Muscle of arm (tissue), 12 donors: Measurements from ENCODE around the gene TRIM23. TPM values are rescaled to one million over a fixed set of nuclear protein-coding genes. Genes with fewer than 3 reads are reported as not detected.

Experiments used
- DNase-seq: peaks from one replicate; pipeline ENCODE4 v3.0.0-alpha.2; 2013
- polyA plus RNA-seq, 12 donors: library from polyadenylated mRNA; unstranded; fragments of 120-200 nt; gene quantifications; one replicate each; pipeline ENCODE4 v1.2.1, GENCODE V29; 2013; ENCODE audit not compliant: insufficient read length in 12 of 12

Gene TRIM23
- polyA plus RNA-seq, 12 donors: 12.3 to 23.2 (median 21.1) TPM; not detected in 1

DNA sequence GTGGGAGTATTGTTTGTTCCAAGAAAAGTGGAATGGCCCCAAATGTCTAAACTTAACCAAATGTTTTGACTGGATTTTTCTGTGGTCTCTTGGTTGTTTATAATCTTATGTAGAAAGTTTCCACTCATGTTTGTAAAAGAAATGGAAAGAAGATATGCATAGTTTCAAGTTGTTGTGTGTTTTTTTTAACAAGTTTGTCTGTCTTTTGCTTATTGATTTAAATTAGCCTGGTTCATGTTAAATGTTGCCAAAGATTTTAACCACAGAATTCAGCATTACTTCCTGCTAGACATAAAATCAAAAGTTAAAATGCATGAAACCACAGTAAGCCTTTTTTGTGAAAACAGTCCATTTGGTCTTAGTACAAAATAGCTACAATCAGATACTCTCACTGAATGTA lies 47.0 kb downstream of the TRIM23 start:
- DNase-seq: no peak

DNA sequence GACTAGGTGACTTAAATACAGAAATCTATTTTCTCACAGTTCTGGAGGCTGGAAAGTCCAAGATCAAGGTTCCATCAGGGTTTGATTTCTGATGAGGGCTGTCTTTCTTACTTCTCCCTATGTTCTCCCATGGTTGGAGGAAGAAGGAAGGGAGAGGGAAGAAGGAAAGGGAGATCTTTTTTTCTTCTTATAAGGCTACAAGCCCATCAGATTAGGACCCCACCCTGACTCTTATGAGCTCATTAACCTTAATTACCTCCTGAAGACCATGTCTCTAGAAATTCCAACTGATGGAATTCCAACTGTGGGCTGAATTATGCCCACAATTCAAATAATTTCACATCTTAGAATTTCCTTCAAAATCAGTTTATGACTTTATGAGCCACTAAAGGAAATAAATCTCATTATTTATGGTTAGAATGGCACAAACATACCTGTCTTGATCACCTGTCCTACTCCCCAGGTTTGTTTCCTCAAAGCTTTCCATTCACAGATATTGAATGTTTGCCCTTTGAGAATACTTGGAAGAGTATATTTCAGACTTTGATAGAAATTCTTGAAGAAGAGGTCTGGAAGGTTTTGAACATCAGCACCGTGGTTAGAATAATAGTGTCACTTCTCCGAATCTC lies 53.4 kb downstream of the TRIM23 start:
- no peak for DNase-seq

GRCh38 chr5:65566505-65566904 lies 57.6 kb downstream of the TRIM23 start:
- no peak for DNase-seq

DNA sequence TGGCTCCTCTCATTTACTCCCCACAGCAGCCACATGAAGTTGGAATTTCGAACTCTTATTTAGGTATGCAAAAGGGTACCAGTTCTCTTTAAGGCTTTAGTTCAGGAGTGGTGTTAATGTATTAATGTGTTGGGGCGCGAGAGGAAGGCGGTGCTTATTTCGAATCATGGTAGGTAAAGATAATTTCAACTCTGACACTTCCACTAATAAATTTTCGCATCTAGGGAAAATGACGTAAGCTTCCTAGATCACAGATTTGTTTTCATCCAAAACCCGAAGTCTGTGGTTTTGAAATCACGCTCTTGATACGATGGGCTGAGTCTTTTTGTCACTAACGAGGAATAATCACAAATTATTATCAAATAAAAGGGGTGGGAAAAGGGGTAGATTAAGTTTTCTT lies 60.4 kb downstream of the TRIM23 start:
- DNase-seq: no peak

- DNase-seq: peak; percentile 97
Observed at GRCh38 chr5:65562731-65563701, 61.1 kb downstream of the TRIM23 start, which contains the start of the genes CENPK and PPWD1. Gene CENPK, minus strand, starts transcription at chr5:65563168. Its CDS starts 8,261 bp downstream, at chr5:65554907. Gene PPWD1, plus strand, starts transcription at chr5:65563296. Its CDS starts 15 bp downstream, at chr5:65563311.

DNA sequence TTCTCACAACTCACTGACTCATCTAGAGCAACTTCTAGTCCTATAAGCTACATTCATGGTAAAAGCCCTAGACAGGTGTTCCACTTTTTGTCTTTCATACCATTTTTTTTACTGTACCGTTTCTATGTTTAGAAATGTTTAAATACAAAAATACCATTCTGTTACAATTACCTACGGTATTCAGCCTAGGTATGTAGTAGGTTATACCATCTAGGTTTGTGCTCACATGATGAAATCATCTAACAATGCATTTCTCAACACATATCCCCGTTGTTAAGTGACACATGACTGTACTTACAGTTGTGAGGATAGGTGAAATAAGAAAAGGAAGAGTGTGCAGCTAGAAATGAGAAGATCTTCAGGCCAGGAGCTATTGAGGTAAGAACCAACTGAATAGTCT lies 67.4 kb downstream of the TRIM23 start:
- DNase-seq: no peak

- DNase-seq: no peak
Observed at GRCh38 chr5:65556181-65556580, 68.0 kb downstream of the TRIM23 start.

DNA sequence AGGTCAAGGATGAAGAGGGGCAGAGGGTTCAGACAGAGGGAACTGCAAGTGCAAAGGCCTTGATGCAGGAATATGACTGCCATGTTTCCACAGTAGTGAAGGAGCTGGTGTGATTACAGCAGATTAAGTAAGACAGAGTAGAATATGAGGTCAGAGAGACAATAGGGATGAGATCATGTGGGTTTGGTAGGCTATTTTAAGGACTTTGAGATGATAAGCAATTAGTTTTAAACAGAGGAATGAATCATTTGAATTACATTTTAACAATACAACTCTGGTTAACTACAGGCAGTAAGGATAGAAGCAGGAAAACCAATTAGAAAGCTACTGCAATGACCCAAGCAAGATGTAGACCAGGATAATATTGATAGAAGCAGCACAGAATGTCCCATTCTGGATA lies 68.8 kb downstream of the TRIM23 start:
- DNase-seq: no peak

GRCh38 chr5:65553941-65554340 lies 70.2 kb downstream of the TRIM23 start:
- no peak for DNase-seq

DNA sequence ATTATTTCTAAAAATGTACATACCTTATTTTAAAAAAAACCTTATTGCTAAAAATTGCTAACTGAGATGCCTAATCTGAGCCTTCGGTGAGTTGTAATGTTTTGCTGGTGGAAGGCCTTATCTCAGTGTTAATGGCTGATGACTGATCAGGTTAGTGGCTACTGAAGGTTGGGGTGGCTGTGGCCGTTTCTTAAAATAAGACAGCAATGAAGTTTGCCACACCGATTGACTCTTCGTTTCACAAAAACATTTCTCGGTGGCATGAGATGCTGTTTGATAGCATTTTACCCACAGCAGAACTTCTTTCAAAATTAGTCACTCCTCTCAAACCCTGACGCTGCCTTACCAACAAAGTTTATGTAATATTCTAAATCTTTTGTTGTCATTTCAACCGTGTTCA lies 75.9 kb downstream of the TRIM23 start:
- DNase-seq: no peak

- DNase-seq: no peak
Observed at GRCh38 chr5:65546141-65546540, 78.0 kb downstream of the TRIM23 start.

GRCh38 chr5:65544473-65544872 lies 79.7 kb downstream of the TRIM23 start:
- no peak for DNase-seq

DNA sequence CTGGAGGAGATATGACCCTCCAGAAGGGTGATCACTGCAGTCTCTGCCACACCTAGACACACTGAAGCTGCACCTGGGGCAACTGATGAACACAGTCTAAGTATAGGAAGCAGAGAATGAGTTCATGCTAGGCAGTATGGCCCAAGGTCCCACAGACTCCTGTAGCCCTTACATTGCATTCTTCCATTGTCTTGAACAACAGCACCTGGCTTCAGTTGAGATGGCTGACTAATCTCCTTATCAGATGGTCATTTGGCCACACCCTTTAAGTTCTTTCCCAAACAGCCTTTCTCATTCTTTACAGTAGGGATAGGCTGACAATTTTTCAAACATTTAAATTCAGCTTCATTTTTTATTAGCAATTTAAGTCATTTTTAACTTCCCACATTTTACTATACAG lies 84.3 kb downstream of the TRIM23 start:
- no peak for DNase-seq

Other genes starting within 250 kb of the TRIM23 start
- 1 to 10 TPM in 9 of 12 donors, under 1 TPM in 2, not detected in 1; 0.93 to 2.6 (median 1.6) TPM for gene ADAMTS6, start 142.4 kb downstream of the TRIM23 start, polyA plus RNA-seq
- 10 to 100 TPM in 10 of 12 donors, 1 to 10 TPM in 1, not detected in 1; 5.6 to 33.2 (median 17.1) TPM for gene CENPK, start 61.2 kb downstream of the TRIM23 start, polyA plus RNA-seq
- gene PPWD1, start 61.0 kb downstream of the TRIM23 start, polyA plus RNA-seq: 10 to 100 TPM in 11 of 12 donors, not detected in 1; 28.8 to 83.8 (median 50.6) TPM
- gene SHLD3, start 694 bp upstream of the TRIM23 start, polyA plus RNA-seq: 1 to 10 TPM in 10 of 12 donors, not detected in 2; 2.2 to 4.0 (median 3.3) TPM
- gene TRAPPC13, start 694 bp upstream of the TRIM23 start, polyA plus RNA-seq: 10 to 100 TPM in 11 of 12 donors, not detected in 1; 17.6 to 29.7 (median 22.1) TPM
- 10 to 100 TPM in 7 of 12 donors, 1 to 10 TPM in 4, not detected in 1; 7.7 to 13.1 (median 11.0) TPM for gene SGTB, start 97.8 kb upstream of the TRIM23 start, polyA plus RNA-seq
- gene NLN, start 97.9 kb upstream of the TRIM23 start, polyA plus RNA-seq: 10 to 100 TPM in 10 of 12 donors, 1 to 10 TPM in 1, not detected in 1; 5.7 to 24.7 (median 20.7) TPM